Measurements from ENCODE around the gene FCHSD2.

Gene FCHSD2

GRCh38 chr11:73152086-73152853 is 10.2 kb upstream of the FCHSD2 start:
- no peaks in the 10 kb centered on the region for H3K27me3 Mint-ChIP-seq
- peaks cover 79% of the 10 kb centered on the region for H3K4me1 Mint-ChIP-seq (ENCODE audit: low read depth)
- peak overlapping the region; percentile 77 for H3K27ac Mint-ChIP-seq
- no peaks in the 10 kb centered on the region for H3K36me3 Mint-ChIP-seq (ENCODE audit: low read depth)
- no peaks in the 10 kb centered on the region for H3K9me3 Mint-ChIP-seq
- H3K4me3 Mint-ChIP-seq: no peak overlapping the region
- intact Hi-C loops (cut with micrococcal nuclease): no loop called here

- no peaks in the 10 kb centered on the region for H3K27me3 Mint-ChIP-seq
- no peak overlapping the region for H3K4me3 Mint-ChIP-seq
- no peaks in the 10 kb centered on the region for H3K36me3 Mint-ChIP-seq (ENCODE audit: low read depth)
- H3K9me3 Mint-ChIP-seq: no peaks in the 10 kb centered on the region
- peaks cover 76% of the 10 kb centered on the region for H3K4me1 Mint-ChIP-seq (ENCODE audit: low read depth)
- H3K27ac Mint-ChIP-seq: peak overlapping the region; percentile 77
- intact Hi-C loops (cut with micrococcal nuclease): no loop called here
Measured at GRCh38 chr11:73151416-73151815, 9.3 kb upstream of the FCHSD2 start.

GRCh38 chr11:73149105-73149504 is 7.0 kb upstream of the FCHSD2 start:
- H3K27ac Mint-ChIP-seq: no peak overlapping the region
- intact Hi-C loops (cut with micrococcal nuclease): no loop called here
- peaks cover 61% of the 10 kb centered on the region for H3K4me1 Mint-ChIP-seq (ENCODE audit: low read depth)
- H3K36me3 Mint-ChIP-seq (ENCODE audit: low read depth): no peaks in the 10 kb centered on the region
- H3K9me3 Mint-ChIP-seq: no peaks in the 10 kb centered on the region
- no peak overlapping the region for H3K4me3 Mint-ChIP-seq
- H3K27me3 Mint-ChIP-seq: no peaks in the 10 kb centered on the region

GRCh38 chr11:73147771-73148681 is 5.9 kb upstream of the FCHSD2 start:
- Mint-ChIP-seq H3K27me3 (no peaks in the 10 kb centered on the region), H3K9me3 (no peaks in the 10 kb centered on the region), H3K4me1 (ENCODE audit: low read depth) (peaks cover 61% of the 10 kb centered on the region), H3K4me3 (no peak overlapping the region), H3K36me3 (ENCODE audit: low read depth) (no peaks in the 10 kb centered on the region), H3K27ac (peak overlapping the region; percentile 87)
- intact Hi-C loops (cut with micrococcal nuclease): no loop called here

GRCh38 chr11:73145986-73146575 is 4.0 kb upstream of the FCHSD2 start:
- H3K4me1 Mint-ChIP-seq (ENCODE audit: low read depth): peaks cover 47% of the 10 kb centered on the region
- intact Hi-C loops (cut with micrococcal nuclease): no loop called here
- H3K27ac Mint-ChIP-seq: peak overlapping the region; percentile 53
- H3K36me3 Mint-ChIP-seq (ENCODE audit: low read depth): peaks cover 10% of the 10 kb centered on the region
- H3K9me3 Mint-ChIP-seq: no peaks in the 10 kb centered on the region
- no peaks in the 10 kb centered on the region for H3K27me3 Mint-ChIP-seq
- H3K4me3 Mint-ChIP-seq: no peak overlapping the region

GRCh38 chr11:73143126-73143838 is 1.2 kb upstream of the FCHSD2 start:
- no peaks in the 10 kb centered on the region for H3K9me3 Mint-ChIP-seq
- intact Hi-C loops (cut with micrococcal nuclease): loop anchor here (2.0 to 5.0 kb wide), 2 partner anchors 14 to 34 kb away; no protein-coding TSS in a partner anchor
- peaks cover 24% of the 10 kb centered on the region for H3K36me3 Mint-ChIP-seq (ENCODE audit: low read depth)
- H3K4me1 Mint-ChIP-seq (ENCODE audit: low read depth): peaks cover 46% of the 10 kb centered on the region
- H3K4me3 Mint-ChIP-seq: peak overlapping the region; percentile 78
- peak overlapping the region; percentile 89 for H3K27ac Mint-ChIP-seq
- H3K27me3 Mint-ChIP-seq: no peaks in the 10 kb centered on the region

- Mint-ChIP-seq H3K9me3 (no peaks in the 10 kb centered on the region), H3K4me1 (ENCODE audit: low read depth) (peaks cover 42% of the 10 kb centered on the region)
Measured at GRCh38 chr11:73141309-73142127, 600 bp downstream of the FCHSD2 start.

GRCh38 chr11:73141031-73141308 is 1.1 kb downstream of the FCHSD2 start:
- H3K4me3 Mint-ChIP-seq: peak overlapping the region; percentile 100
- peaks cover 47% of the 10 kb centered on the region for H3K36me3 Mint-ChIP-seq (ENCODE audit: low read depth)
- intact Hi-C loops (cut with micrococcal nuclease): loop anchor here (5.0 kb wide), 1 partner anchor 36 kb away; no protein-coding TSS in a partner anchor
- H3K27me3 Mint-ChIP-seq: no peaks in the 10 kb centered on the region
- peaks cover 40% of the 10 kb centered on the region for H3K4me1 Mint-ChIP-seq (ENCODE audit: low read depth)
- no peaks in the 10 kb centered on the region for H3K9me3 Mint-ChIP-seq
- peak overlapping the region; percentile 89 for H3K27ac Mint-ChIP-seq

More at GRCh38 chr11:73141309-73142127, 600 bp downstream of the FCHSD2 start:
- Mint-ChIP-seq H3K27ac (peak overlapping the region; percentile 89), H3K36me3 (ENCODE audit: low read depth) (peaks cover 42% of the 10 kb centered on the region), H3K4me3 (peak overlapping the region; percentile 100), H3K27me3 (no peaks in the 10 kb centered on the region)
- intact Hi-C loops (cut with micrococcal nuclease): loop anchor here (2.0 to 5.0 kb wide), 2 partner anchors 15 to 36 kb away; no protein-coding TSS in a partner anchor

- H3K36me3 Mint-ChIP-seq (ENCODE audit: low read depth): peaks cover 53% of the 10 kb centered on the region
- intact Hi-C loops (cut with micrococcal nuclease): loop anchor here (5.0 kb wide), 1 partner anchor 37 kb away; no protein-coding TSS in a partner anchor
- peak overlapping the region; percentile 100 for H3K4me3 Mint-ChIP-seq
- peak overlapping the region; percentile 89 for H3K27ac Mint-ChIP-seq
- H3K4me1 Mint-ChIP-seq (ENCODE audit: low read depth): peaks cover 43% of the 10 kb centered on the region
- no peaks in the 10 kb centered on the region for H3K9me3 Mint-ChIP-seq
- H3K27me3 Mint-ChIP-seq: no peaks in the 10 kb centered on the region
Measured at GRCh38 chr11:73140213-73141030, 1.7 kb downstream of the FCHSD2 start.

GRCh38 chr11:73139476-73140198 is 2.5 kb downstream of the FCHSD2 start:
- Mint-ChIP-seq H3K4me1 (ENCODE audit: low read depth) (peaks cover 43% of the 10 kb centered on the region), H3K9me3 (no peaks in the 10 kb centered on the region), H3K36me3 (ENCODE audit: low read depth) (peaks cover 61% of the 10 kb centered on the region), H3K4me3 (no peak overlapping the region), H3K27me3 (no peaks in the 10 kb centered on the region), H3K27ac (no peak overlapping the region)
- intact Hi-C loops (cut with micrococcal nuclease): loop anchor here (5.0 to 10.0 kb wide), 3 partner anchors 38 to 215 kb away; no protein-coding TSS in a partner anchor

- Mint-ChIP-seq H3K27me3 (no peaks in the 10 kb centered on the region), H3K9me3 (no peaks in the 10 kb centered on the region), H3K4me1 (ENCODE audit: low read depth) (peaks cover 30% of the 10 kb centered on the region), H3K36me3 (ENCODE audit: low read depth) (peaks cover 78% of the 10 kb centered on the region), H3K4me3 (no peak overlapping the region), H3K27ac (peak overlapping the region; percentile 24)
- intact Hi-C loops (cut with micrococcal nuclease): loop anchor here (10.0 kb wide), 2 partner anchors 53 to 213 kb away; no protein-coding TSS in a partner anchor
Measured at GRCh38 chr11:73137944-73138274, 4.2 kb downstream of the FCHSD2 start.
